ENCODE data around the gene SVEP1. TPM values are rescaled to one million over a fixed set of nuclear protein-coding genes. Genes with fewer than 3 reads are reported as not detected.

SVEP1 gene
- polyA plus RNA-seq, 3 donors: under 0.01 TPM; not detected in 2

DNA sequence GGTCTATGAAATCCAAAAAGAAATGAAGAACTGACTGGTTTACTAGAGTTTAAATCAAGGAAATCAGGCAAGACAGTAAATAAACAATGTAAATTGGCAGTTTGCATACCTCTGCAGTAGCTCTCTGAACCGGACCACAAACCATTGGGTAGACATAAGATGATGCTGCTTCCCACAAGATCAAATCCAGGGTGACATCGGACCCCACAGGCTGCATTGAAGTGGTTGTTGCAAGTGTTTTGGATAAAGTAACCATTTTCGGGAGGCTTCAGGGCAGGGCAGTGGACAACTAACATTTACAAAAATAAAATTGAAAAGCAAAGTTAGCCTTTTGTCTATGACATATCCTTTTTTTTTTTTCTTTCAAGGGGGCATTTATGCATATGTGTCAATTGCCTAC is 66.7 kb downstream of the SVEP1 start:
- Histone ChIP-seq H3K4me3 (replicated peaks in 1 of 3; ENCODE audit: low read depth in 2 of 3, low read length in 3 of 3) (no peak overlapping the region), H2AFZ (ENCODE audit: insufficient read depth, low read depth, low read length, poor library complexity, severe bottlenecking) (no peak overlapping the region), H4K20me1 (ENCODE audit: insufficient read depth, low read length) (no peaks in the 10 kb centered on the region), H3K9me3 (replicated peaks in 1 of 2; ENCODE audit: control insufficient read depth in 1 of 2, insufficient read depth in 1 of 2, low read length in 2 of 2) (no peaks in the 10 kb centered on the region), H3K4me1 (ENCODE audit: control insufficient read depth in 1 of 2, insufficient read depth in 2 of 2, low read length in 2 of 2) (no peaks in the 10 kb centered on the region), H3K36me3 (replicated peaks in 1 of 2; ENCODE audit: control insufficient read depth in 1 of 2, insufficient read depth in 2 of 2, low read length in 2 of 2) (no peaks in the 10 kb centered on the region), H3K9ac (ENCODE audit: insufficient read depth, low read length, poor library complexity, severe bottlenecking) (no peak overlapping the region), H3K27me3 (ENCODE audit: control insufficient read depth in 2 of 2, insufficient read depth in 2 of 2, low read length in 2 of 2) (peaks cover 5 to 6% of the 10 kb centered on the region in 2 donors), H3K4me2 (replicated peaks; ENCODE audit: extremely low read depth, low read length, poor library complexity, severe bottlenecking) (no peak overlapping the region), H3K79me2 (ENCODE audit: insufficient read depth, low read length) (no peaks in the 10 kb centered on the region), H3K27ac (ENCODE audit: low read depth in 1 of 2, low read length in 2 of 2) (no peak overlapping the region)
- DNase-seq: no peak
- no peak overlapping the region for H3K27ac Mint-ChIP-seq
- 100% methylated on average over 1 of the region's 3 CpGs for WGBS (ENCODE audit: insufficient coverage)
- H3K9me3 Mint-ChIP-seq: peaks cover 0 to 5% (median 0%) of the 10 kb centered on the region in 7 donors
- TF ChIP-seq CTCF (IDR thresholded peaks at IDR 0.05): no peak
- peaks cover 8 to 19% (median 8%) of the 10 kb centered on the region in 3 donors for H3K27me3 Mint-ChIP-seq (ENCODE audit: low read depth in 3 of 3)
- intact Hi-C loops (cut with micrococcal nuclease): no loop called here
- no peaks in the 10 kb centered on the region for H3K36me3 Mint-ChIP-seq
- H3K4me3 Mint-ChIP-seq: no peak overlapping the region
- no peaks in the 10 kb centered on the region for H3K4me1 Mint-ChIP-seq

- Mint-ChIP-seq H3K4me3 (no peak overlapping the region), H3K9me3 (peaks cover 0 to 6% (median 2%) of the 10 kb centered on the region in 7 donors), H3K4me1 (no peaks in the 10 kb centered on the region), H3K27ac (no peak overlapping the region), H3K36me3 (no peaks in the 10 kb centered on the region), H3K27me3 (ENCODE audit: low read depth in 3 of 3) (peaks cover 11 to 19% (median 14%) of the 10 kb centered on the region in 3 donors)
- intact Hi-C loops (cut with micrococcal nuclease): no loop called here
- 44% methylated on average over 1 of the region's 1 CpG for WGBS (ENCODE audit: insufficient coverage)
- H3K79me2 ChIP-seq (ENCODE audit: insufficient read depth, low read length): no peaks in the 10 kb centered on the region
- H3K4me3 ChIP-seq (replicated peaks in 1 of 3; ENCODE audit: low read depth in 2 of 3, low read length in 3 of 3): no peak overlapping the region
- H3K9me3 ChIP-seq (replicated peaks in 1 of 2; ENCODE audit: control insufficient read depth in 1 of 2, insufficient read depth in 1 of 2, low read length in 2 of 2): no peaks in the 10 kb centered on the region
- no peak for TF ChIP-seq CTCF (IDR thresholded peaks at IDR 0.05)
- H2AFZ ChIP-seq (ENCODE audit: insufficient read depth, low read depth, low read length, poor library complexity, severe bottlenecking): no peak overlapping the region
- peaks cover 5 to 9% of the 10 kb centered on the region in 2 donors for H3K27me3 ChIP-seq (ENCODE audit: control insufficient read depth in 2 of 2, insufficient read depth in 2 of 2, low read length in 2 of 2)
- H4K20me1 ChIP-seq (ENCODE audit: insufficient read depth, low read length): no peaks in the 10 kb centered on the region
- H3K4me1 ChIP-seq (ENCODE audit: control insufficient read depth in 1 of 2, insufficient read depth in 2 of 2, low read length in 2 of 2): no peaks in the 10 kb centered on the region
- H3K27ac ChIP-seq (ENCODE audit: low read depth in 1 of 2, low read length in 2 of 2): no peak overlapping the region
- H3K4me2 ChIP-seq (replicated peaks; ENCODE audit: extremely low read depth, low read length, poor library complexity, severe bottlenecking): no peak overlapping the region
- no peaks in the 10 kb centered on the region for H3K36me3 ChIP-seq (replicated peaks in 1 of 2; ENCODE audit: control insufficient read depth in 1 of 2, insufficient read depth in 2 of 2, low read length in 2 of 2)
- peak in 2 of 3 donors; percentile 4 to 10 for DNase-seq
- H3K9ac ChIP-seq (ENCODE audit: insufficient read depth, low read length, poor library complexity, severe bottlenecking): no peak overlapping the region
These were observed 69.7 kb downstream of the SVEP1 start for GRCh38 chr9:110509792-110510191.

Data from CD14-positive monocyte (primary cell).